Stimulated activated naive CD4-positive, alpha-beta T cell treated with Interleukin-2 at 50 U/mL for 16 hours (primary cell): ENCODE results near the gene SRRM1.
"Not testable (repeated sequence)": the region's sequence is repeated elsewhere in the genome, so short reads cannot be mapped to it uniquely, and the experiment has no call there.

ENCODE experiments used
- DNase-seq: peaks from one replicate; lab custom pipeline; 2025; lab: John Stamatoyannopoulos, UW

Gene SRRM1

DNA sequence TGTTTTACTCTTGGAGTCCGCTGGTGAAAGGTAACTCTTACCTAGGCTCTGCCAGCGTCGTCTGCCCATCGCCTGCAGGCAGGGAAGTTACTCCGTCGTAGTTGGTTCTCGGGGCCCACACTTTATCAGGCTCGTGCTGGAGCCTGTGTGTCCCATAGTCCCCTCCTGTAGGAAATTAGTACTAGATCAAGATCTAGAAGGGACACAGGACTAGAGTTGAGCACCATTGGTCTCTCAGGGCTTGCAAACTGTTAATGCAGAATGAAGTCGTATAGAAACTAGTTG lies 940 bp downstream of the SRRM1 start:
- no peak for DNase-seq

- DNase-seq = no peak
Measured at GRCh38 chr1:24648919-24649318, 5.8 kb downstream of the SRRM1 start.

DNA sequence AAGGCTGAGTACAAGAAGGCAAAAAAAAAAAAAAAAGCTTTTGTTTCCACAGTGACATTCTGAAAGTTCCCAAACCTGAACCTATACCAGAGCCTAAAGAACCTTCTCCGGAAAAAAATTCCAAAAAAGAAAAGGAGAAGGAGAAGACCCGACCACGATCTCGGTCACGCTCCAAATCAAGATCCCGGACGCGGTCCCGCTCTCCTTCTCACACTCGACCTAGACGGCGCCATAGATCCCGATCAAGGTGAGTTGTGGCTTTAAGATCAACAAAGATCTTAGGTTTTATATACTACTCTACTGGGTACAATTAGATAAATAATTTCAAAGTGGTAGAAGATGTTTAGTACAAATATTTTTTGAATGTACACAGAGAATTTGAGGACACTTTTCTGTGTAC lies 9.3 kb downstream of the SRRM1 start:
- no peak for DNase-seq

- DNase-seq = no peak
Measured at GRCh38 chr1:24654010-24654409, 10.9 kb downstream of the SRRM1 start.

- DNase-seq = no peak
Measured at GRCh38 chr1:24656046-24656445, 12.9 kb downstream of the SRRM1 start.

DNA sequence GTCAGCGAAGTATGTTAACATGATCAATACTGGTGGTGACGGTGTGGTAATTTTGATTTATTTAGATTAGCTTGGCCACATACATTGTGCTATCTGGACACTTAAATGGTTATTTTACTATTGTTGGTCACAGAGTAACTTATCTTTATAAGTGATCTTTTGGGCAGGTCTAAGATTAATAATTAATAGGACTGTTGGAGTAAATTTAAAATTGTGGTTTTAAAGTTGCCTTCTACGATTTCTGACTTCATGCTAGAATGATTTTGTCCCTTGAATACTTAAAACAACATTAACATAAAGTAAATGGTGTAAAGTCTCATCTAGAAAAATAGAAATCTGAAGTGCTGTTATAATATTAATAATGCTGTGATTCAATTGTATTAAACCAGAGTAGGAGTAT lies 14.7 kb downstream of the SRRM1 start:
- no peak for DNase-seq

GRCh38 chr1:24659166-24659904 lies 16.2 kb downstream of the SRRM1 start:
- no peak for DNase-seq

DNA sequence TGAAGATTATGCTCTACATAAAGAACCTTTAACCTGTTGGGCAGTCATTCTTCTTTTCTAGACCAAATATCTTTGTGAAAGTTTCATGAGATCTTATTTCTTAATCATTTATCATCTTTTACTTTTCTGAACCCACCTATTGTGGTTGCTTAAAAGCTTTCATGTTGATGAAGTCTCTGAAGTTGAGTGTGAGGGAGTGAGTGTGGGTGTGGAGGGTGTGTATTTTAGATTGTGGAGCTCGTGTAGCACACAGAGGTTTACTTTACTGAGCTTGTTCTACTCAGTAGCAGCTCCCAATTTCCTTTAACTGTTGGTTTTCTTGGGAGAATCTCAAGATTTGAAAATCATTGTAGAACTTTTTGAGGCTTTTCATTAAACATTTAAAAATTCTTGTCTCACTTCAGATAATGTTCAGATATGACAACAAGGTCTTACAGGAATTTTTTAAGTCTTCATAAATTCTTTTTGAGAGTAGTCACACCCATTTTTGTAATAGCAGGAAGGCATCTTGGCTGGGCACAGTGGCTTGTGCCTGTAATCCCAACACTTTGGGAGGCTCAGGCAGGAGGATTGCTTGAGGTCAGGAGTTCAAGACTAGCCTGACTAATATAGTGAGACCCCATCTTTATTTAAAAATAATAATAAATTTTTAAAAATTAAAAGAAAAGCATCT lies 17.0 kb downstream of the SRRM1 start:
- DNase-seq = no peak

GRCh38 chr1:24664507-24665033 lies 21.5 kb downstream of the SRRM1 start:
- DNase-seq = no peak

GRCh38 chr1:24666794-24667193 lies 23.7 kb downstream of the SRRM1 start:
- DNase-seq = no peak

DNA sequence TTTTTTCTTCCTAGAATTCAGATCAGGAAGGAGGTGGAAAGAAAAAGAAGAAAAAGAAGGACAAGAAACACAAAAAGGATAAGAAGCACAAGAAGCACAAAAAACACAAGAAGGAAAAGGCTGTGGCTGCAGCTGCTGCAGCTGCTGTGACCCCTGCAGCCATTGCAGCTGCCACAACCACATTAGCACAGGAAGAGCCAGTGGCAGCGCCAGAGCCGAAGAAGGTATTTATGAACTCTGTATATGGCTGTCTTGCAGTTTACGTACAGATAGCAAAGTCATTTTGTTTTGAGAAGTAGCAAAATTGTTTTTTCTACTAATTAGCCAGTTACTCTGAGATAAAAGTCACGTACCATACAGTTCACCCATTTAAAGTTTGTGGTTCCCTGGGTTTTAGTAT lies 28.3 kb downstream of the SRRM1 start:
- DNase-seq = not testable (repeated sequence)

- DNase-seq = not testable (repeated sequence)
Measured at GRCh38 chr1:24672686-24673085, 29.6 kb downstream of the SRRM1 start.

- DNase-seq = no peak
Measured at GRCh38 chr1:24673341-24673740, 30.2 kb downstream of the SRRM1 start.

DNA sequence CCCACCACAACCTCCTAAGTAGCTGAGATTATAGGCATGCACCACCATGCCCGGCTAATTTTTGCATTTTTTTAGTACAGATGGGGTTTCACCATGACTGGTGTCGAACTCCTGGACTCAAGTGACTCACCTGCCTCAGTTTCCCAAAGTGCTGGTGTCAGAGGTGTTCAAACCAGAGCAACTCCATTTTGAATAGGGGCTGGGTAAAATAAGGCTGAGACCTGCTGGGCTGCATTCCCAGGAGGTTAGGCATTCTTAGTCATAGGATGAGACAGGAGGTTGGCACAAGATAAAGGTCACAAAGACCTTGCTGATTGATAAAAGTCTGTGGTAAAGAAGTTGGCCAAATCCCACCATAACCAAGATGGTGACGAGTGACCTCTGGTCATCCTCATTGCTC lies 35.3 kb downstream of the SRRM1 start:
- DNase-seq = not testable (repeated sequence)

- no peak for DNase-seq
Measured at GRCh38 chr1:24679725-24680124, 36.6 kb downstream of the SRRM1 start.

- no peak for DNase-seq
Measured at GRCh38 chr1:24683713-24684162, 40.6 kb downstream of the SRRM1 start.

GRCh38 chr1:24688033-24688432 lies 44.9 kb downstream of the SRRM1 start:
- DNase-seq = no peak

DNA sequence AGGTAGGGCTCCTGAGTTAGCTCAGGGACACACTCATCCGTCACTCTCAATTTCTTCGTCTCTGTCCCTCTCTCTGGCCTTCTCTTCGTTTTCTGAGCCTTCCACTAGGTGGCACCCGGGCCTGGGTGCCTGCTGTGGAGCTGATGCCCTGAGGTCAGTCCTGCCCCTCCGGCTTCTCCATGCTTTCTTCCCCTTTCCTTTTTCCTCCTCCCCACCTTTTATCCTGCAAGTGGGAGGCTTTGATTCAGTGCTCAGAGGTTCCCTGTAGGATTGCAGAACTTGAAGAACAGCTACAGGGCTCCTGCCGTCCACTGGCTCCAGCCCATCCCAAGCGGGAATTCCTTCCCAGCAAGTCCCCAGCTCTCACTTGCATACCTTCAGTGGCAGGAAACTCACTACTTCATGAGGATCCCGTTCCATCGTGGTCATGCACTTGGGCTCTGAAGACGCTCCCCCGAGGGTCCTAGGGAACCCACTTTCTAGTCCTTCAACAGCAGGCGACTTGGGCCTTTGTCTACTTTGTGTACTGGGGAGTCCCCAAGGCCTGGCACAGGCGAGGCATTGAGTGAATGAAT lies 45.6 kb downstream of the SRRM1 start:
- peak; percentile 33 for DNase-seq

DNA sequence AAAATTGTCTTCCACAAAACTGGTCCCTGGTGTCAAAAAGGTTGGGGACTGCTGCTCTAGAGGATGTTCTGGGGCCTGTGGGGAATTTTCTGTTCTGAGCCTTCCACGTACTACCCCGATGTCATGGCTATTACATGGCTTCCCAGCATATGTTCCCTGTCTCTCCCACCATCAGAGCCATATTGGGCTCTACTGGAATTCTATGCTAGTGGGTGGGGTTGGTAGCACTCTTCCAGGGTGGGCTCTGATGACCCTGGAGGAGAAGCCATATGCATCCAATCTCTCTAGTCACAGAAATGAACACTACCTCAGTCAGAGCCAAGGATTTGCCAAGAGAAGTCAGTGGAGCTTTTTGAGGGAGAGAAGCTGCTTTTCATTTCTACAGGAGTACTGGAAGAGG lies 47.9 kb downstream of the SRRM1 start:
- no peak for DNase-seq

- no peak for DNase-seq
Measured at GRCh38 chr1:24692351-24692980, 49.4 kb downstream of the SRRM1 start.

DNA sequence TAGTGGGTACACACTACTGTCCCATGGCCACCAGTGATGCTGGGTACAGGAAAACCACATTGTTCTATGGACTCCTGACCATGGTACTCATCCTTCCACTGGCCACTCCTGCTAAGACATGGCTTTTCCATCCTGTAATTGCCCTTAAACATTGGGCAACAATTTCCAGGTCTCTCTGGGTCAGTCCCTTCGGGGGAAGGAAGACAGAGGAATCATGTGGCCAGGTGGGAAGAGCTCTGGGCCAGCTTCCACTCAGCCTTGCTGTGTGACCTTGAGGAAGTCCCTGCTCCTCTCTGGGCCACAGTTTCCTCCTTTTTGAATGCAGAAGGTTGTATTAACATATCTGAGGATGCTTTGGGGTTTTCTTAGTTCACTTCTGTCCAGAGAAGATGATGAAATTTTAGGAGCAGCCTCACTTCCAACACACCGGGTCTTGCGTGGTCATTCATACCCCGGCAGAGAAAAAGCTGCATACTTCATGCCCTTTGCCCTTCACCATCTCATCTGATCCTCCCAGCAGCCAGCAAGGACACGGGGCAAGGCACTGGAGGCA lies 50.8 kb downstream of the SRRM1 start:
- DNase-seq = no peak

- DNase-seq = no peak
Measured at GRCh38 chr1:24694380-24694843, 51.3 kb downstream of the SRRM1 start.
